HL-60 (cell line): ENCODE data around the gene SDF4.

Experiments
- DNase-seq, 2 experiments: peaks; one replicate each; pipeline ENCODE4 v3.0.0-alpha.2; 2010 to 2020; ENCODE audit warnings: low read depth in 1 of 2, low spot score in 1 of 2
- H3K27ac ChIP-seq: fragments of 250-450 bp; sonication (Bioruptor Pico); replicated peaks from 2 replicates; pipeline ENCODE4 v1.5.1; 2020; ENCODE audit warnings: mild to moderate bottlenecking, moderate library complexity
- H3K27me3 ChIP-seq: fragments of 250-450 bp; sonication (Bioruptor Pico); 2 replicates; pipeline ENCODE4 v1.5.1; 2021; ENCODE audit warnings: mild to moderate bottlenecking, moderate library complexity; ENCODE audit not compliant: insufficient read depth, poor library complexity, severe bottlenecking
- H3K4me3 ChIP-seq: replicated peaks from 2 replicates; pipeline ENCODE4 v1.5.1; 2011; ENCODE audit warnings: mild to moderate bottlenecking, control low read depth, low read length; ENCODE audit not compliant: insufficient read depth
- CTCF ChIP-seq: IDR thresholded peaks from one replicate; pipeline ENCODE4 v1.5.1; 2011; ENCODE audit warnings: low read length, control low read depth, inconsistent platforms; ENCODE audit not compliant: insufficient read depth
- GABPA ChIP-seq: IDR thresholded peaks from 2 replicates; pipeline ENCODE4 v1.6.1; 2012; ENCODE audit warnings: low read depth
- POLR2AphosphoS5 ChIP-seq: IDR thresholded peaks from 2 replicates; pipeline ENCODE4 v1.6.1; 2012; ENCODE audit warnings: low read depth
- REST ChIP-seq: IDR thresholded peaks from 2 replicates; pipeline ENCODE4 v1.6.1; 2012; ENCODE audit warnings: low read depth; ENCODE audit not compliant: insufficient replicate concordance
- SPI1 ChIP-seq: IDR thresholded peaks from 2 replicates; pipeline ENCODE4 v1.6.1; 2012; ENCODE audit warnings: low read depth, mild to moderate bottlenecking, borderline replicate concordance

SDF4 gene

GRCh38 chr1:1170215-1171091 lies 61.3 kb downstream of the SDF4 start:
- TF ChIP-seq POLR2AphosphoS5 = no peak
- no peak for TF ChIP-seq CTCF
- no peak for TF ChIP-seq SPI1
- H3K4me3 ChIP-seq = no peak overlapping the region
- H3K27me3 ChIP-seq = peaks cover 9% of the 10 kb centered on the region
- DNase-seq = peak in 1 of 2 experiments; percentile 31
- H3K27ac ChIP-seq = no peak overlapping the region

GRCh38 chr1:1169429-1170214 lies 62.2 kb downstream of the SDF4 start:
- Histone ChIP-seq H3K27me3 (peaks cover 9% of the 10 kb centered on the region), H3K4me3 (no peak overlapping the region), H3K27ac (no peak overlapping the region)
- TF ChIP-seq CTCF (no peak), POLR2AphosphoS5 (no peak), SPI1 (no peak), REST (no peak), GABPA (no peak)
- DNase-seq = no peak

- H3K27me3 ChIP-seq = peaks cover 9% of the 10 kb centered on the region
- no peak overlapping the region for H3K27ac ChIP-seq
- H3K4me3 ChIP-seq = no peak overlapping the region
- TF ChIP-seq GABPA = no peak
- TF ChIP-seq POLR2AphosphoS5 = no peak
- no peak for TF ChIP-seq SPI1
- no peak for TF ChIP-seq REST
- no peak for TF ChIP-seq CTCF
- no peak for DNase-seq
Observed at GRCh38 chr1:1168451-1169411, 63.1 kb downstream of the SDF4 start.
